Suprapubic skin (tissue), 4 donors: ENCODE data around the gene PPP1CA.

Experiments
- EP300 ChIP-seq: sonication (generic); formaldehyde crosslinking; IDR thresholded peaks from one replicate; pipeline ENCODE4 v1.6.1; 2017; ENCODE audit warnings: antibody characterized with exemption
- POLR2A ChIP-seq, 2 donors: fragments of 450-650 bp; IDR thresholded peaks; one replicate each; pipeline ENCODE4 v1.6.1; 2017; ENCODE audit warnings: antibody characterized with exemption in 2 of 2, mild to moderate bottlenecking in 2 of 2, moderate library complexity in 2 of 2
- POLR2AphosphoS5 ChIP-seq, 3 donors: sonication (generic); formaldehyde crosslinking; IDR thresholded peaks; one replicate each; pipeline ENCODE4 v1.6.1; 2017; ENCODE audit warnings: antibody characterized with exemption in 3 of 3
- TF ChIP-seq, protein P1 (sequence below), 2 donors: fragments of 200-600 bp in 1 of 2; fragments of 450-650 bp in 1 of 2; sonication (generic) in 1 of 2; IDR thresholded peaks; one replicate each; pipeline ENCODE4 v1.5.1; 2016 to 2019; ENCODE audit warnings: antibody characterized with exemption in 2 of 2, mild to moderate bottlenecking in 1 of 2, moderate library complexity in 1 of 2

DNA sequence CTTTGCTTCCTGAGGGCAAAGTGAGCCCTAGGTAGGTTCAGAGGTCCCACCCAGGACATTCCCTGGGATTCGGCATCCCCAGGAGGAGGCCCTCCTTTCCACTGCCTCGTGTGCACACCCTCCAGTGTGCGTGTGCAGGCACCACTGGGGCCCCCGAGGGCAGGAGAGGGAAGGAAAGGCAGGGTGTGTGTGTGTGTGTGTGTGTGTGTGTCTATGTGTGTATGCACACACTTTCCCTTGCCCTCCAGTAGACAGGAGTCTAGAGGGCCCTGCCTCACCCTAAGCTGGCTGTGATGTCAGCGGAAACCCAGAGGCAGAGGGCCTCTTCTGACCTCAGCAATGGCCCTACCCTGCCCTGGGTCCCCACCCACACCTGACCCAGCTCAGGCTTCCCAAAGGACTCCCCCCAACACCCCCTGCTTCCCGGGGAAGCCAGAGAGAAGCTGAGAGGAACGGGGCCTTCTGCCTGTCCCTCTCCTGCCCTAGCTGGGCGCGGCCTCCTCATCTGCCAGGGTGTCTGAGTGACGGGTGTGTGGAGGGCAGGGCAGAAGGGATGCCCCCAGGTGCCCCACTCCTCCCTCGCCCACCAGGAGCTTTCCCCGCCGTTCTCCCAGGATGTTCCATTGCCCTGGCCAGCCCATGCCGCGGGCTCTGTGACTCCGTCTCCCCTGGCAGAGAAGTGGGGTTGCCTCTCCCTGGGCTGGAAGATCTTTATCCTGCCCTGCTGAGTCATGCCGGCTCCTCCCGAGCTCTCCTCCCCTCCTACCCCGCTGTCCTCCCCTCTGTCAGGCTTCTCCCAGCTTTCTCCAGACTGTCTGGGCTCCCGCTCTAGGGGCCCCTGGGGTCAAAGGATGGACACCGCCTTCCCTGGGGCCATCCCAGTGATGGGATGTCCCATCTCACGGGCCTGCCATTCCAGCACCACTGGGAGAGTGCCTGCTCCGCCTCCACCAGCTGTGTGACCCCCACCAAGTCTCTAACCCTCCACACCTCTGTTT, 22.3 kb downstream of the PPP1CA start:
- TF ChIP-seq, protein P1, sequence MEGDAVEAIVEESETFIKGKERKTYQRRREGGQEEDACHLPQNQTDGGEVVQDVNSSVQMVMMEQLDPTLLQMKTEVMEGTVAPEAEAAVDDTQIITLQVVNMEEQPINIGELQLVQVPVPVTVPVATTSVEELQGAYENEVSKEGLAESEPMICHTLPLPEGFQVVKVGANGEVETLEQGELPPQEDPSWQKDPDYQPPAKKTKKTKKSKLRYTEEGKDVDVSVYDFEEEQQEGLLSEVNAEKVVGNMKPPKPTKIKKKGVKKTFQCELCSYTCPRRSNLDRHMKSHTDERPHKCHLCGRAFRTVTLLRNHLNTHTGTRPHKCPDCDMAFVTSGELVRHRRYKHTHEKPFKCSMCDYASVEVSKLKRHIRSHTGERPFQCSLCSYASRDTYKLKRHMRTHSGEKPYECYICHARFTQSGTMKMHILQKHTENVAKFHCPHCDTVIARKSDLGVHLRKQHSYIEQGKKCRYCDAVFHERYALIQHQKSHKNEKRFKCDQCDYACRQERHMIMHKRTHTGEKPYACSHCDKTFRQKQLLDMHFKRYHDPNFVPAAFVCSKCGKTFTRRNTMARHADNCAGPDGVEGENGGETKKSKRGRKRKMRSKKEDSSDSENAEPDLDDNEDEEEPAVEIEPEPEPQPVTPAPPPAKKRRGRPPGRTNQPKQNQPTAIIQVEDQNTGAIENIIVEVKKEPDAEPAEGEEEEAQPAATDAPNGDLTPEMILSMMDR (IDR thresholded peaks at IDR 0.05), result no peak
- no peak for TF ChIP-seq EP300
- no peak for TF ChIP-seq POLR2A (IDR thresholded peaks at IDR 0.05)
- no peak for TF ChIP-seq POLR2AphosphoS5 (IDR thresholded peaks at IDR 0.05)
